ENCODE measurements around the gene RAD50. TPM values are rescaled to one million over a fixed set of nuclear protein-coding genes. Genes with fewer than 3 reads are reported as not detected.
"Not testable (repeated sequence)": the region's sequence is repeated elsewhere in the genome, so short reads cannot be mapped to it uniquely, and the experiment has no call there.

RAD50 gene
- total RNA-seq, 1 experiment from 2014 or later: 11.4 TPM

DNA sequence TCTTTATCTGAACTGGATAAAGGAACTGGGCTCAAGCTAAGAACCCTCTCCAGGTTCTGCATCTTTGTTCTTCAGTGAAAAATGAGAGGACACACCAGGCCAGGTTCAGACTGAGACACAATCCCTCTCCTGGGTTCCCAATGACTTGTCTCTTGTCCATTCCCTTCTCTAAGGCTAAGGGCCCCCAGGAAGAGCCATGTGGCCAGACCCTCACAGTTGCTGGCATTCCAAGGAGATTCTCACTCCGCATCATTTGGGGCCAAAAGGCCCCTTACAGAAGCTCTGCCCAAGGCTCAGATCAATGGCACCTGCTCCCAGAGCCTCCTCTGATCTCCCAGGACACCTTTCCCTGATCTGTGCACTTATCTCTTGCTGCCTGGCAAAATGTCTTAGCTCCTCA lies 122.0 kb downstream of the RAD50 start:
- no peak for DNase-seq

GRCh38 chr5:132679166-132679565 lies 122.4 kb downstream of the RAD50 start:
- Histone ChIP-seq H3K36me3 (replicated peaks; ENCODE audit: control insufficient read depth, insufficient read depth, low read length) (no peaks in the 10 kb centered on the region), H3K27me3 (ENCODE audit: control insufficient read depth, insufficient read depth, low read length) (no peaks in the 10 kb centered on the region), H3K4me3 (ENCODE audit: insufficient read depth, low read depth, low read length) (no peak overlapping the region)
- DNase-seq: no peak

More for the DNA sequence above, 122.0 kb downstream of the RAD50 start:
- H3K4me3 ChIP-seq (ENCODE audit: insufficient read depth, low read depth, low read length): no peak overlapping the region
- no peaks in the 10 kb centered on the region for H3K36me3 ChIP-seq (replicated peaks; ENCODE audit: control insufficient read depth, insufficient read depth, low read length)
- H3K27me3 ChIP-seq (ENCODE audit: control insufficient read depth, insufficient read depth, low read length): no peaks in the 10 kb centered on the region

- Histone ChIP-seq H3K27me3 (ENCODE audit: control insufficient read depth, insufficient read depth, low read length) (no peaks in the 10 kb centered on the region), H3K36me3 (replicated peaks; ENCODE audit: control insufficient read depth, insufficient read depth, low read length) (no peaks in the 10 kb centered on the region), H3K4me3 (ENCODE audit: insufficient read depth, low read depth, low read length) (no peak overlapping the region)
- DNase-seq: no peak
Measured at GRCh38 chr5:132679717-132680380, 123.1 kb downstream of the RAD50 start.

GRCh38 chr5:132680780-132681475 lies 124.2 kb downstream of the RAD50 start:
- no peak overlapping the region for H3K4me3 ChIP-seq (ENCODE audit: insufficient read depth, low read depth, low read length)
- no peak for DNase-seq
- H3K36me3 ChIP-seq (replicated peaks; ENCODE audit: control insufficient read depth, insufficient read depth, low read length): no peaks in the 10 kb centered on the region
- H3K27me3 ChIP-seq (ENCODE audit: control insufficient read depth, insufficient read depth, low read length): no peaks in the 10 kb centered on the region

GRCh38 chr5:132681476-132681831 lies 124.7 kb downstream of the RAD50 start:
- no peak overlapping the region for H3K4me3 ChIP-seq (ENCODE audit: insufficient read depth, low read depth, low read length)
- no peaks in the 10 kb centered on the region for H3K36me3 ChIP-seq (replicated peaks; ENCODE audit: control insufficient read depth, insufficient read depth, low read length)
- DNase-seq: no peak
- H3K27me3 ChIP-seq (ENCODE audit: control insufficient read depth, insufficient read depth, low read length): no peaks in the 10 kb centered on the region

- Histone ChIP-seq H3K4me3 (ENCODE audit: insufficient read depth, low read depth, low read length) (no peak overlapping the region), H3K27me3 (ENCODE audit: control insufficient read depth, insufficient read depth, low read length) (no peaks in the 10 kb centered on the region), H3K36me3 (replicated peaks; ENCODE audit: control insufficient read depth, insufficient read depth, low read length) (no peaks in the 10 kb centered on the region)
- DNase-seq: no peak
Measured at GRCh38 chr5:132681983-132682382, 125.2 kb downstream of the RAD50 start.

DNA sequence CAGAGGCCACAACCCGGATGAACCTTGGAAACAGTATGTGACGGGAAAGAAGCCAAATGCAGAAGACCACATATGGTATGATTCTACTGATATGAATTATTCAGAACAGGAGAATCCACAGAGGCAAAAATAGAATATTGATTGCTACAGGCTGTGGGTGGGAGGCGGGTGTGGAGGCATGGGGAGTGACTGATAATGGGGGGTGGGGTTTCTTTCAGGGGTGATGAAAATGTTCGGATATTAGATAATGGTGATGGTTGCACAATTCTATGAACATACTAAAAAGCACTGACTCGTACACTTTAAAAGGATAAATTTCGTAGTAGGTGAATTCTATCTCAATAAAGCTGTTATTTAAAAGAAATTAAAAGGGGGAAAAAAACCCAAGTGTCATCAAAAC lies 127.7 kb downstream of the RAD50 start:
- H3K4me3 ChIP-seq (ENCODE audit: insufficient read depth, low read depth, low read length): no peak overlapping the region
- H3K27me3 ChIP-seq (ENCODE audit: control insufficient read depth, insufficient read depth, low read length): no peaks in the 10 kb centered on the region
- no peaks in the 10 kb centered on the region for H3K36me3 ChIP-seq (replicated peaks; ENCODE audit: control insufficient read depth, insufficient read depth, low read length)
- no peak for DNase-seq

GRCh38 chr5:132684922-132685720 lies 128.3 kb downstream of the RAD50 start:
- H3K36me3 ChIP-seq (replicated peaks; ENCODE audit: control insufficient read depth, insufficient read depth, low read length): no peaks in the 10 kb centered on the region
- DNase-seq: no peak
- no peaks in the 10 kb centered on the region for H3K27me3 ChIP-seq (ENCODE audit: control insufficient read depth, insufficient read depth, low read length)
- H3K4me3 ChIP-seq (ENCODE audit: insufficient read depth, low read depth, low read length): no peak overlapping the region

- H3K36me3 ChIP-seq (replicated peaks; ENCODE audit: control insufficient read depth, insufficient read depth, low read length): no peaks in the 10 kb centered on the region
- no peak for DNase-seq
- no peak overlapping the region for H3K4me3 ChIP-seq (ENCODE audit: insufficient read depth, low read depth, low read length)
- no peaks in the 10 kb centered on the region for H3K27me3 ChIP-seq (ENCODE audit: control insufficient read depth, insufficient read depth, low read length)
Measured at GRCh38 chr5:132686193-132686592, 129.4 kb downstream of the RAD50 start.

DNA sequence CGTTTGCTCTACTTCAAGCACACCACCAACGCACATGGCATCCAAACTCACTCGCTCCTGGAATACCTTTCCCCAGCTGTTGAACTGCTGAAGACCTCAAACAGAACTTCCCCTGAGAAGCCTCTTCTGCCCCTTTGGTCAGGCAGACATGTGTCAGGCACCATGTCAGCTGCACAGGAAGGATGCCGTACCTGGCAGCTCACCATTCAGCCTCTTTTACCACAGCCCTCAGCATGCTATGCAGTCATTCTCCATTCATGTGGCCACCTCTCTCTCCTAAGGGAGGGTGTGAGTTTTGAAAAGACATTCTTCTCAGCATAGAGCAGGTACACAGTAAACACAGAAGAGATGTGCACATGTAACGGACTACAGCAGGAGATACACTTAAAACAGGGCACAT lies 131.2 kb downstream of the RAD50 start:
- no peak for DNase-seq
- Histone ChIP-seq H3K4me3 (ENCODE audit: insufficient read depth, low read depth, low read length) (no peak overlapping the region), H3K27me3 (ENCODE audit: control insufficient read depth, insufficient read depth, low read length) (no peaks in the 10 kb centered on the region), H3K36me3 (replicated peaks; ENCODE audit: control insufficient read depth, insufficient read depth, low read length) (no peaks in the 10 kb centered on the region)

DNA sequence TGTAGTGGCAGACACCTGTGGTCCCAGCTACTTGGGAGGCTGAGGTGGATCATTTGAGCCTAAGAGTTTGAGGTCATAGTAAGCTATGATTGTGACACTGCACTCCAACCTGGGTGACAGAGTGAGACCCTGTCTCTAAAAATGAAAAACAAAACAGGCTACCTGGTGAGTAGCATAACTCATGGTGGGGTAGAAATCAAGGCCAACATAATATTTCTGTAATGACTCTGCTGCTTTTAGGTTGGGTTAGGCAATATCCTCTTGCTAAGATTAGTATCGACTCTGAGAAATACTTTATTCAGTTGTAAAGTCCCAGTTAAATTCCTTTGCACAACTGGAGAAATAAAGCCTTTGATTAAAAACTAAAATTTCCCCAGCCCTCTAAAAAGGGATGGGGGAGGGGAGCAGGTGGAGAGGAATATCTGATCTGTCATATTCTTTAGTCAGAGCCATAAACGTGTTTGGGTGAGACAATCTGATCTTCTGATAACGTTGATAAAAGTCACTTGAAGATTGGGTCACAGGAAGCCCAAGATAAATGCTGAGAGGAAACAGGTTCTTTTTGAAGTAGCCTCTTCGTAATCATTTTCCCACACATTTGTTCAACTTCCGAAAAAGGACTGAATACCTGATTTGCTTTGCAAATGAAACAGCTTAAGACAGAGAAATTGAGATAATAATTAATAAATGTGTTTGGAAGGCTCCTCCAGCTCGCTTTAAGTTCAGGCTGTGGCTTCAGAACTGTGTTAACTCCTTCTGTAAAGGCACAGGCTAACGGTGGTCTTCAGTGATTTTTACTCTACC lies 132.0 kb downstream of the RAD50 start:
- Histone ChIP-seq H3K36me3 (replicated peaks; ENCODE audit: control insufficient read depth, insufficient read depth, low read length) (no peaks in the 10 kb centered on the region), H3K4me3 (ENCODE audit: insufficient read depth, low read depth, low read length) (no peak overlapping the region), H3K27me3 (ENCODE audit: control insufficient read depth, insufficient read depth, low read length) (no peaks in the 10 kb centered on the region)
- no peak for DNase-seq

GRCh38 chr5:132689513-132689912 lies 132.7 kb downstream of the RAD50 start:
- no peaks in the 10 kb centered on the region for H3K36me3 ChIP-seq (replicated peaks; ENCODE audit: control insufficient read depth, insufficient read depth, low read length)
- no peaks in the 10 kb centered on the region for H3K27me3 ChIP-seq (ENCODE audit: control insufficient read depth, insufficient read depth, low read length)
- no peak for DNase-seq
- H3K4me3 ChIP-seq (ENCODE audit: insufficient read depth, low read depth, low read length): no peak overlapping the region

DNA sequence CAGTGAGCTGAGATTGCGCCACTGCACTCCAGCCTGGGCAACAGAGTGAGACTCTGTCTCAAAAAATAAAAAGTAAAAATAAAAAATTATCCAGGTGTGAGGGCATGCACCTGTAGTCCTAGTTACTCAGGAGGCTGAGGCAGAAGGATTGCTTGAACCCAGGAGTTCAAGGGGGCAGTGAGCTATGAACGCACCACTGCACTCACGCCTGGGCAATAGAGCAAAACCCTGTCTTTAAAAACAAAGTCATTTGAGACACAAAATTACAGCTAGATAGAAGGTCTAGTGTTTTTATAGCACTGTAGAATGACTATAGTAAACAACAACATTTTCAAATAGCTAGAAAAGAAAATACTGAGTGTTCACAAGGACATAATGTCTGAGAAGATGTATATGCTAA lies 133.4 kb downstream of the RAD50 start:
- H3K4me3 ChIP-seq (ENCODE audit: insufficient read depth, low read depth, low read length): no peak overlapping the region
- no peaks in the 10 kb centered on the region for H3K27me3 ChIP-seq (ENCODE audit: control insufficient read depth, insufficient read depth, low read length)
- no peaks in the 10 kb centered on the region for H3K36me3 ChIP-seq (replicated peaks; ENCODE audit: control insufficient read depth, insufficient read depth, low read length)
- no peak for DNase-seq

DNA sequence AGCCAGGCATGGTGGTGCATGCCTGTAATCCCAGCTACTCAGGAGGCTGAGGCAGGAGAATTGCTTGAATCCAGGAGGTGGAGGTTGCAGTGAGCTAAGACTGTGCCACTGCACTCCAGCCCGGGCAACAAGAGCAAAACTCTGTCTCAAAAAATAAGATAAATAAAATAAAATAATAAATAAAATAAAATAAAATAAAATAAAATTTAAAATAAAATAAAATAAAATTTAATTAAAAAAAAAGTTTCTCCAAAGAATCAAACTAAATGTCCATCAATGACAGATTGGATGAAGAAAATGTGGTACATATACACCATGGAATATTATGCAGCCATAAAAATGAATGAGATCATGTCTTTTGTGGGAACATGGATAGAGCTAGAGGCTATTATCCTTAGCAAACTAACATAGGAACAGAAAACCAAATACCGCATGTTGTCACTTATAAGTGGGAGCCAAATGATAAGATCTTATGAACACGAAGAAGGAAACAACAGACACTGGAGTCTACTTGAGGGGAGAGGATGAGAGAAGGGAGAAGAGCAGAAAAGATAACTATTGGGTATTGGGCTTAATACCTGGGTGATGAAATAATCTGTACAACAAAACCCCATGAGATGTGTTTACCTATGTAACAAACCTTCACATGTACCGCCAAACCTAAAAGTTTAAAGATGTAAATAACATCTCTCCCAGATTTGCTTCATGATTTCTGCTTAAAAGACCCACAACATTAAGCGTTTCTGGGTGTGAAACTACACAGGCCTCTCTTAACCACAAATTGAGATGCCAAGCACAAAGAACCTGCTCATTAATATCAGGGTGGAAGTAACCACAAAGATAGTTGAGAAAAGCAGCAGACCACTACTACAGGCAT lies 135.2 kb downstream of the RAD50 start:
- DNase-seq; H3K27me3 ChIP-seq (ENCODE audit: control insufficient read depth, insufficient read depth, low read length); H3K4me3 ChIP-seq (ENCODE audit: insufficient read depth, low read depth, low read length); H3K36me3 ChIP-seq (replicated peaks; ENCODE audit: control insufficient read depth, insufficient read depth, low read length): not testable (repeated sequence)

Data from H7 (cell line).